ENCODE results near the gene PISD.

GRCh38 chr22:31578171-31578570 lies 83.8 kb downstream of the PISD start:
- TF ChIP-seq CTCF (conservative IDR thresholded peaks at IDR 0.05) (no peak), EZH2 (IDR thresholded peaks at IDR 0.05; ENCODE audit: low read depth) (no peak)

Measured in PC-9 (cell line).